HG02571 (cell line): ENCODE data around the gene TAS2R1.
"Not testable (repeated sequence)": the region's sequence is repeated elsewhere in the genome, so short reads cannot be mapped to it uniquely, and the experiment has no call there.

Experiments used
- ATAC-seq: cut with Tn5 transposase; IDR thresholded peaks from one replicate; pipeline ENCODE4 v1.9.1; 2021; ENCODE audit warnings: mild to moderate bottlenecking, moderate library complexity; ENCODE audit not compliant: unreplicated experiment

The TAS2R1 gene

GRCh38 chr5:9623661-9624060, 6.5 kb downstream of the TAS2R1 start:
- ATAC-seq = no peak

- ATAC-seq = no peak
Measured at GRCh38 chr5:9622971-9623421, 7.2 kb downstream of the TAS2R1 start.

- no peak for ATAC-seq
Measured at GRCh38 chr5:9621379-9621903, 8.7 kb downstream of the TAS2R1 start.

GRCh38 chr5:9619331-9620092, 10.6 kb downstream of the TAS2R1 start:
- no peak for ATAC-seq

- ATAC-seq = no peak
Measured at GRCh38 chr5:9617739-9618504, 12.2 kb downstream of the TAS2R1 start.

- no peak for ATAC-seq
Measured at GRCh38 chr5:9617221-9617620, 12.9 kb downstream of the TAS2R1 start.

GRCh38 chr5:9615331-9615730, 14.8 kb downstream of the TAS2R1 start:
- no peak for ATAC-seq

GRCh38 chr5:9613360-9613759, 16.8 kb downstream of the TAS2R1 start:
- ATAC-seq = no peak

GRCh38 chr5:9610969-9611368, 19.2 kb downstream of the TAS2R1 start:
- ATAC-seq = no peak

GRCh38 chr5:9610364-9610763, 19.8 kb downstream of the TAS2R1 start:
- ATAC-seq = no peak

- ATAC-seq = no peak
Measured at GRCh38 chr5:9608093-9608492, 22.1 kb downstream of the TAS2R1 start.

GRCh38 chr5:9605041-9605838, 24.9 kb downstream of the TAS2R1 start:
- no peak for ATAC-seq

GRCh38 chr5:9604416-9604815, 25.7 kb downstream of the TAS2R1 start:
- ATAC-seq = no peak

GRCh38 chr5:9601055-9601739, 29.0 kb downstream of the TAS2R1 start:
- ATAC-seq = no peak

GRCh38 chr5:9599391-9599790, 30.8 kb downstream of the TAS2R1 start:
- ATAC-seq = no peak

GRCh38 chr5:9598329-9598728, 31.8 kb downstream of the TAS2R1 start:
- ATAC-seq = not testable (repeated sequence)

GRCh38 chr5:9597322-9597721, 32.8 kb downstream of the TAS2R1 start:
- not testable (repeated sequence) for ATAC-seq

- no peak for ATAC-seq
Measured at GRCh38 chr5:9596824-9597223, 33.3 kb downstream of the TAS2R1 start.

- ATAC-seq = no peak
Measured at GRCh38 chr5:9596171-9596780, 33.9 kb downstream of the TAS2R1 start.

- ATAC-seq = no peak
Measured at GRCh38 chr5:9594913-9595312, 35.2 kb downstream of the TAS2R1 start.
